OCI-LY1 (cell line): ENCODE results near the gene ADGRL2.

Source experiments
- CTCF ChIP-seq: fragments of 200-600 bp; sonication (generic), shearing (Covaris generic); IDR thresholded peaks from 2 replicates; pipeline ENCODE4 v1.5.1; 2017; ENCODE audit warnings: mild to moderate bottlenecking, antibody characterized with exemption, low read length, moderate library complexity, mixed read lengths
- EZH2 ChIP-seq: fragments of 200-600 bp; sonication (generic), shearing (Covaris generic); IDR thresholded peaks from 2 replicates; pipeline ENCODE4 v1.8.0; 2017; ENCODE audit warnings: borderline replicate concordance, mixed run types, mild to moderate bottlenecking, antibody characterized with exemption, low read length, moderate library complexity, mixed read lengths

GRCh38 chr1:82032068-82032467, 231.3 kb downstream of the ADGRL2 start:
- TF ChIP-seq CTCF (no peak), EZH2 (no peak)
